Esophagus squamous epithelium (tissue), 4 donors: ENCODE data around the gene NR0B2.

Source experiments
- POLR2A ChIP-seq, 4 donors: fragments of 450-650 bp; IDR thresholded peaks; one replicate each; pipeline ENCODE4 v1.6.1; 2017; ENCODE audit warnings: antibody characterized with exemption in 4 of 4, mild to moderate bottlenecking in 4 of 4, moderate library complexity in 3 of 4
- TF ChIP-seq, protein P1 (sequence below), 6 experiments: fragments of 450-650 bp in 4 of 6; fragments of 200-600 bp in 2 of 6; sonication (generic) in 2 of 6; IDR thresholded peaks; one replicate each; pipeline ENCODE4 v1.5.1; 2016 to 2019; ENCODE audit warnings: antibody characterized with exemption in 6 of 6, mild to moderate bottlenecking in 4 of 6, moderate library complexity in 4 of 6

DNA sequence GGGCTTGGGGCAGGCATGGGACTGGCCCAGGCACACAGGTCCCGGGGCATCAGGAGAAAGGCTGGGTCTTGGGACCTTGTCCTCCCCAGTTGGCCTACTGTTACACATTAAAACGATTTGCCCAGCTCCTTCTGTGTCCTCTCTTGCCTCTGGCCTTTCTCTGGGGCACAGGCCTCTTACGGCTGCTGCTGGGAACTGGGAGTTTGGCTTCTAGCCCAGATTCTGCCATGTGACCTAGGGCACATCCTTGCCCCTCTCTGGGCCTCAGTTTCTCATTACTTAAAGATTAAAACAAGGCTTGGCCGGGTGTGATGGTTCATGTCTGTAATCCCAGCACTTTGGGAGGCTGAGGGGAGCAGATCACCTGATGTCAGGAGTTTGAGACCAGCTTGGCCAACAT is 32.5 kb upstream of the NR0B2 start:
- TF ChIP-seq, protein P1, sequence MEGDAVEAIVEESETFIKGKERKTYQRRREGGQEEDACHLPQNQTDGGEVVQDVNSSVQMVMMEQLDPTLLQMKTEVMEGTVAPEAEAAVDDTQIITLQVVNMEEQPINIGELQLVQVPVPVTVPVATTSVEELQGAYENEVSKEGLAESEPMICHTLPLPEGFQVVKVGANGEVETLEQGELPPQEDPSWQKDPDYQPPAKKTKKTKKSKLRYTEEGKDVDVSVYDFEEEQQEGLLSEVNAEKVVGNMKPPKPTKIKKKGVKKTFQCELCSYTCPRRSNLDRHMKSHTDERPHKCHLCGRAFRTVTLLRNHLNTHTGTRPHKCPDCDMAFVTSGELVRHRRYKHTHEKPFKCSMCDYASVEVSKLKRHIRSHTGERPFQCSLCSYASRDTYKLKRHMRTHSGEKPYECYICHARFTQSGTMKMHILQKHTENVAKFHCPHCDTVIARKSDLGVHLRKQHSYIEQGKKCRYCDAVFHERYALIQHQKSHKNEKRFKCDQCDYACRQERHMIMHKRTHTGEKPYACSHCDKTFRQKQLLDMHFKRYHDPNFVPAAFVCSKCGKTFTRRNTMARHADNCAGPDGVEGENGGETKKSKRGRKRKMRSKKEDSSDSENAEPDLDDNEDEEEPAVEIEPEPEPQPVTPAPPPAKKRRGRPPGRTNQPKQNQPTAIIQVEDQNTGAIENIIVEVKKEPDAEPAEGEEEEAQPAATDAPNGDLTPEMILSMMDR (IDR thresholded peaks at IDR 0.05), result no peak
- no peak for TF ChIP-seq POLR2A (IDR thresholded peaks at IDR 0.05)
